ENCODE data around the gene SYMPK.

SYMPK gene

DNA sequence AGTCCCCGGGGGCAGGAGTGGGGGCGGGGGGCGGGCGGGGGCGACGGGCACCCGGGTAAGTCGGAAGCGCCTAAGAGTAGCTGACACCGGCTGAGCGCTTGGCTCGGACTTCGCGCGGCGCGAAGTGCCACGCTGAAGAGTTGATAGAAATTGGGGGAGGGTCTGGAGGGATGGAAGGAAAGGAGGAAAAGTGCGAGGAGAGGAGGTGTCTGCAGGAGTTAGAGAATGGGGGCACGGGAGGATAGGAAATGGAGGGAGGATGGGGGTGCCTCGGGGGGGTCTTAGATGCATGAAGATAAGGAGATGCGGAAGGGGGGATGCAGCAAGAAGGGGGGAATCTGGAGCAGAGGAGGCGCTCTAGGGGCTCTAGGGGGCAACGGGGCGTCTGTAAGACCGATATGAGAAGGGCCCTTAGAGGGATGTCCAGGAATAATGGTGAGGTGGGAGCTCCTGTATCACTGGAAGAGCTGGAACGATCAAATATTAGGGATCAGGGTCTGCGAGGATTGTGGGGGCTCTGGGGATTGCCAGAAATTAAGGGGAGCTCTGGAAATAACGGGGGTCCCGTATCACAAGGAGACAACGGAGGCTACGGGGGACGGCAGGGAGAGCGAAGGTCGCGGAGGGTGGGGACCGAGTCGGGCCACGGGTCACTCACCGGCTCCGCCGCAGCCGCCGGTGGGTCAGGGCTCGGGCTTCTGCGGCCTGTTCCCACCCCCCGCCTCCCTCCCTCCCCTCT lies 39.1 kb upstream of the SYMPK start, which contains the start of gene MYPOP (continued):
- no peak; the same call in 1 of the 2 replicates for TF ChIP-seq ZBTB17 (tag by site-specific recombination; IDR thresholded peaks at IDR 0.05)
- no peak for TF ChIP-seq PRDM6 (tag by site-specific recombination; IDR thresholded peaks at IDR 0.05)
- TF ChIP-seq ZNF791 (tag by site-specific recombination; IDR thresholded peaks at IDR 0.05): no peak
- TF ChIP-seq ZNF37A (tag by site-specific recombination; IDR thresholded peaks at IDR 0.05): no peak
- no peak for TF ChIP-seq ZNF138 (tag by site-specific recombination; IDR thresholded peaks at IDR 0.05; ENCODE audit: borderline replicate concordance)
- TF ChIP-seq ZNF416 (tag by site-specific recombination; IDR thresholded peaks at IDR 0.05): no peak
- TF ChIP-seq IKZF3 (tag by site-specific recombination; IDR thresholded peaks at IDR 0.05): no peak
- no peak for TF ChIP-seq TCF7L2 (IDR thresholded peaks at IDR 0.05; ENCODE audit: borderline replicate concordance, low read depth, low read length)
- no peak for TF ChIP-seq ZNF426 (tag by site-specific recombination; IDR thresholded peaks at IDR 0.05)
- no peak for TF ChIP-seq MYNN (tag by site-specific recombination; IDR thresholded peaks at IDR 0.05; ENCODE audit: borderline replicate concordance)
- no peak for TF ChIP-seq ZNF23 (tag by site-specific recombination; IDR thresholded peaks at IDR 0.05; ENCODE audit: borderline replicate concordance)
- no peak for TF ChIP-seq ZNF664 (tag by site-specific recombination; IDR thresholded peaks at IDR 0.05)
- no peak for TF ChIP-seq PRDM1 (tag by site-specific recombination; IDR thresholded peaks at IDR 0.05)
- TF ChIP-seq ZNF26 (tag by site-specific recombination; IDR thresholded peaks at IDR 0.05): no peak
- no peak for TF ChIP-seq KLF8 (tag by site-specific recombination; IDR thresholded peaks at IDR 0.05)
- TF ChIP-seq, protein P1, sequence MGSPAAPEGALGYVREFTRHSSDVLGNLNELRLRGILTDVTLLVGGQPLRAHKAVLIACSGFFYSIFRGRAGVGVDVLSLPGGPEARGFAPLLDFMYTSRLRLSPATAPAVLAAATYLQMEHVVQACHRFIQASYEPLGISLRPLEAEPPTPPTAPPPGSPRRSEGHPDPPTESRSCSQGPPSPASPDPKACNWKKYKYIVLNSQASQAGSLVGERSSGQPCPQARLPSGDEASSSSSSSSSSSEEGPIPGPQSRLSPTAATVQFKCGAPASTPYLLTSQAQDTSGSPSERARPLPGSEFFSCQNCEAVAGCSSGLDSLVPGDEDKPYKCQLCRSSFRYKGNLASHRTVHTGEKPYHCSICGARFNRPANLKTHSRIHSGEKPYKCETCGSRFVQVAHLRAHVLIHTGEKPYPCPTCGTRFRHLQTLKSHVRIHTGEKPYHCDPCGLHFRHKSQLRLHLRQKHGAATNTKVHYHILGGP (tag by site-specific recombination; IDR thresholded peaks at IDR 0.05): 0 out of 2 replicates have a peak, but pooled peaks have one; percentile 9
- no peak for TF ChIP-seq ZBTB8A (tag by site-specific recombination; IDR thresholded peaks at IDR 0.05)
- TF ChIP-seq ZNF184 (tag by site-specific recombination; IDR thresholded peaks at IDR 0.05): no peak
- TF ChIP-seq ZNF48 (tag by site-specific recombination; IDR thresholded peaks at IDR 0.05): no peak
- TF ChIP-seq YY1 (tag by site-specific recombination; IDR thresholded peaks at IDR 0.05): no peak
- TF ChIP-seq ZNF404 (tag by site-specific recombination; IDR thresholded peaks at IDR 0.05): no peak
- TF ChIP-seq ZNF335 (tag by site-specific recombination; conservative IDR thresholded peaks at IDR 0.05): peak; percentile 98
- TF ChIP-seq ZNF341 (tag by site-specific recombination; IDR thresholded peaks at IDR 0.05; ENCODE audit: low read depth): no peak; the same call in 1 of the 2 replicates
- no peak for TF ChIP-seq SP3 (tag by site-specific recombination; IDR thresholded peaks at IDR 0.05)
- TF ChIP-seq, protein P2, sequence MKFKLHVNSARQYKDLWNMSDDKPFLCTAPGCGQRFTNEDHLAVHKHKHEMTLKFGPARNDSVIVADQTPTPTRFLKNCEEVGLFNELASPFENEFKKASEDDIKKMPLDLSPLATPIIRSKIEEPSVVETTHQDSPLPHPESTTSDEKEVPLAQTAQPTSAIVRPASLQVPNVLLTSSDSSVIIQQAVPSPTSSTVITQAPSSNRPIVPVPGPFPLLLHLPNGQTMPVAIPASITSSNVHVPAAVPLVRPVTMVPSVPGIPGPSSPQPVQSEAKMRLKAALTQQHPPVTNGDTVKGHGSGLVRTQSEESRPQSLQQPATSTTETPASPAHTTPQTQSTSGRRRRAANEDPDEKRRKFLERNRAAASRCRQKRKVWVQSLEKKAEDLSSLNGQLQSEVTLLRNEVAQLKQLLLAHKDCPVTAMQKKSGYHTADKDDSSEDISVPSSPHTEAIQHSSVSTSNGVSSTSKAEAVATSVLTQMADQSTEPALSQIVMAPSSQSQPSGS (tag by site-specific recombination; IDR thresholded peaks at IDR 0.05; ENCODE audit: low read depth): no peak
- TF ChIP-seq KLF10 (tag by site-specific recombination; IDR thresholded peaks at IDR 0.05): no peak
- TF ChIP-seq ZNF18 (tag by site-specific recombination; IDR thresholded peaks at IDR 0.05): no peak
- no peak for TF ChIP-seq RBAK (tag by site-specific recombination; IDR thresholded peaks at IDR 0.05)
- TF ChIP-seq ZNF658 (tag by site-specific recombination; IDR thresholded peaks at IDR 0.05): no peak
- TF ChIP-seq ZNF223 (tag by site-specific recombination; IDR thresholded peaks at IDR 0.05): no peak
- no peak for TF ChIP-seq SETDB1 (IDR thresholded peaks at IDR 0.05; ENCODE audit: insufficient read length, low read length)
- no peak for TF ChIP-seq ZNF302 (tag by site-specific recombination; IDR thresholded peaks at IDR 0.05; ENCODE audit: low read depth)
- TF ChIP-seq ZNF362 (tag by site-specific recombination; IDR thresholded peaks at IDR 0.05): no peak
- TF ChIP-seq ZNF571 (tag by site-specific recombination; IDR thresholded peaks at IDR 0.05): no peak

Data from HEK293 (cell line).